H9 (cell line): ENCODE measurements around the gene FAM151A. TPM values are rescaled to one million over a fixed set of nuclear protein-coding genes. Genes with fewer than 3 reads are reported as not detected.

Experiments
- DNase-seq: peaks from one replicate; pipeline ENCODE4 v3.0.0-alpha.2; 2017
- H2AFZ ChIP-seq: one replicate; pipeline ENCODE4 v1.6.1; 2013; ENCODE audit warnings: mild to moderate bottlenecking, low read length, control low read depth, moderate library complexity
- H2AK5ac ChIP-seq: 2 replicates; pipeline ENCODE4 v1.6.1; 2013; ENCODE audit warnings: low read length, control low read depth, mixed read lengths; ENCODE audit not compliant: insufficient read length
- H2BK120ac ChIP-seq: one replicate; pipeline ENCODE4 v1.6.1; 2013; ENCODE audit warnings: low read depth, mild to moderate bottlenecking, low read length, control low read depth, inconsistent platforms; ENCODE audit not compliant: poor library complexity, severe bottlenecking
- H2BK12ac ChIP-seq: 2 replicates; pipeline ENCODE4 v1.6.1; 2013; ENCODE audit warnings: low read length, control low read depth, mixed read lengths, low read depth; ENCODE audit not compliant: insufficient read length
- H2BK15ac ChIP-seq: 2 replicates; pipeline ENCODE4 v1.6.1; 2013; ENCODE audit warnings: low read depth, low read length, control low read depth
- H2BK20ac ChIP-seq: one replicate; pipeline ENCODE4 v1.6.1; 2013; ENCODE audit warnings: low read depth, mild to moderate bottlenecking, low read length, control low read depth, inconsistent platforms; ENCODE audit not compliant: poor library complexity, severe bottlenecking
- H2BK5ac ChIP-seq: 2 replicates; pipeline ENCODE4 v1.6.1; 2013; ENCODE audit warnings: low read length, control low read depth, mixed read lengths; ENCODE audit not compliant: insufficient read length
- H3K14ac ChIP-seq: 2 replicates; pipeline ENCODE4 v1.6.1; 2013; ENCODE audit warnings: low read length, control low read depth; ENCODE audit not compliant: insufficient read depth
- H3K18ac ChIP-seq: 2 replicates; pipeline ENCODE4 v1.6.1; 2013; ENCODE audit warnings: low read depth, mild to moderate bottlenecking, mixed read lengths, low read length, control low read depth; ENCODE audit not compliant: insufficient read length
- H3K23ac ChIP-seq: 2 replicates; pipeline ENCODE4 v1.6.1; 2013; ENCODE audit warnings: low read length, control low read depth, mixed read lengths, low read depth; ENCODE audit not compliant: insufficient read length
- H3K23me2 ChIP-seq: 2 replicates; pipeline ENCODE4 v1.6.1; 2013; ENCODE audit warnings: low read depth, mild to moderate bottlenecking, mixed read lengths, low read length, control low read depth; ENCODE audit not compliant: insufficient read length, poor library complexity, severe bottlenecking
- H3K27ac ChIP-seq: 2 replicates; pipeline ENCODE4 v1.5.1; 2013; ENCODE audit warnings: low read length, control low read depth, mixed read lengths, low read depth; ENCODE audit not compliant: insufficient read length
- H3K27me3 ChIP-seq: 2 replicates; pipeline ENCODE4 v1.6.1; 2013; ENCODE audit warnings: low read length, control low read depth, inconsistent platforms; ENCODE audit not compliant: insufficient read depth
- H3K4ac ChIP-seq: 2 replicates; pipeline ENCODE4 v1.6.1; 2013; ENCODE audit warnings: low read depth, mild to moderate bottlenecking, control low read depth, inconsistent platforms, low read length, moderate library complexity
- H3K4me1 ChIP-seq: 2 replicates; pipeline ENCODE4 v1.6.1; 2013; ENCODE audit warnings: low read length, control low read depth, inconsistent platforms; ENCODE audit not compliant: insufficient read depth
- H3K4me2 ChIP-seq: 2 replicates; pipeline ENCODE4 v1.6.1; 2013; ENCODE audit warnings: low read length, control low read depth, mixed read lengths; ENCODE audit not compliant: insufficient read length, insufficient read depth
- H3K56ac ChIP-seq: 2 replicates; pipeline ENCODE4 v1.6.1; 2013; ENCODE audit warnings: low read depth, mild to moderate bottlenecking, mixed read lengths, low read length, control low read depth; ENCODE audit not compliant: insufficient read length
- H3K79me1 ChIP-seq: 2 replicates; pipeline ENCODE4 v1.6.1; 2013; ENCODE audit warnings: low read depth, mild to moderate bottlenecking, moderate library complexity, low read length, control low read depth, inconsistent platforms; ENCODE audit not compliant: insufficient read depth, poor library complexity, severe bottlenecking
- H3K79me2 ChIP-seq: 2 replicates; pipeline ENCODE4 v1.6.1; 2013; ENCODE audit warnings: low read length, control low read depth, inconsistent platforms; ENCODE audit not compliant: insufficient read depth
- H3K9ac ChIP-seq: 2 replicates; pipeline ENCODE4 v1.6.1; 2013; ENCODE audit warnings: low read length, control low read depth, mixed read lengths; ENCODE audit not compliant: insufficient read length; ENCODE audit errors: extremely low read depth
- H3K9me3 ChIP-seq: one replicate; pipeline ENCODE4 v1.6.1; 2013; ENCODE audit warnings: low read depth, low read length, inconsistent platforms; ENCODE audit not compliant: control insufficient read depth
- H3T11ph ChIP-seq: one replicate; pipeline ENCODE4 v1.6.1; 2013; ENCODE audit warnings: mild to moderate bottlenecking, low read length, control low read depth, inconsistent platforms
- H4K20me1 ChIP-seq: one replicate; pipeline ENCODE4 v1.6.1; 2013; ENCODE audit not compliant: control insufficient read depth, insufficient read length, insufficient read depth
- H4K5ac ChIP-seq: 2 replicates; pipeline ENCODE4 v1.6.1; 2013; ENCODE audit warnings: low read depth, mild to moderate bottlenecking, mixed read lengths, low read length, control low read depth; ENCODE audit not compliant: insufficient read length
- H4K8ac ChIP-seq: replicated peaks from 2 replicates; pipeline ENCODE4 v1.6.1; 2013; ENCODE audit warnings: low read length, control low read depth, mixed read lengths, low read depth; ENCODE audit not compliant: insufficient read length
- H4K91ac ChIP-seq: 2 replicates; pipeline ENCODE4 v1.6.1; 2013; ENCODE audit warnings: low read depth, mild to moderate bottlenecking, moderate library complexity, mixed read lengths, low read length, control low read depth; ENCODE audit not compliant: insufficient read length
- H3K27ac Mint-ChIP-seq, 3 experiments: 2 replicates in 2 of 3; 3 replicates in 1 of 3; pipeline ENCODE4 v1.8.0; 2020 to 2021; ENCODE audit warnings: mixed read lengths in 3 of 3, mild to moderate bottlenecking in 1 of 3, moderate library complexity in 1 of 3
- H3K27me3 Mint-ChIP-seq: 2 replicates; pipeline ENCODE4 v1.8.0; 2021; ENCODE audit warnings: low read depth, mild to moderate bottlenecking, moderate library complexity, mixed read lengths
- H3K36me3 Mint-ChIP-seq, 3 experiments: 2 replicates in 2 of 3; 3 replicates in 1 of 3; pipeline ENCODE4 v1.8.0; 2020 to 2021; ENCODE audit warnings: low read depth in 3 of 3, mixed read lengths in 3 of 3; ENCODE audit not compliant: insufficient read depth in 1 of 3
- H3K4me1 Mint-ChIP-seq, 2 experiments: 2 replicates each; pipeline ENCODE4 v1.8.0; 2020; ENCODE audit warnings: mixed read lengths in 2 of 2
- H3K4me3 Mint-ChIP-seq, 2 experiments: 2 replicates in 1 of 2; 3 replicates in 1 of 2; pipeline ENCODE4 v1.8.0; 2020 to 2021; ENCODE audit warnings: mild to moderate bottlenecking in 2 of 2, mixed read lengths in 2 of 2, moderate library complexity in 1 of 2
- H3K9me3 Mint-ChIP-seq, 2 experiments: 2 replicates in 1 of 2; 3 replicates in 1 of 2; pipeline ENCODE4 v1.8.0; 2020; ENCODE audit warnings: mild to moderate bottlenecking in 2 of 2, mixed read lengths in 2 of 2, moderate library complexity in 1 of 2
- WGBS: extraction: QIAGEN DNeasy Blood & Tissue Kit; methylation state at CpG from one replicate; pipeline ENCODE4 v1.1.7; 2013; ENCODE audit warnings: missing lambda C conversion rate, low lambda C conversion rate, mixed read lengths; ENCODE audit not compliant: insufficient read length; ENCODE audit errors: extremely low coverage; 5-methylcytosine and 5-hydroxymethylcytosine counted together
- total RNA-seq: library from RNA; stranded (reverse); gene quantifications from 2 replicates; pipeline ENCODE4 v1.2.1, GENCODE V29; 2021
- TF ChIP-seq, protein P1 (sequence below): fragments of 200-600 bp; sonication (generic); conservative IDR thresholded peaks from 3 replicates; pipeline ENCODE4 v1.8.0; 2021; ENCODE audit warnings: antibody characterized with exemption, mild to moderate bottlenecking

FAM151A gene
- total RNA-seq, 1 experiment from 2014 or later, result not detected

DNA sequence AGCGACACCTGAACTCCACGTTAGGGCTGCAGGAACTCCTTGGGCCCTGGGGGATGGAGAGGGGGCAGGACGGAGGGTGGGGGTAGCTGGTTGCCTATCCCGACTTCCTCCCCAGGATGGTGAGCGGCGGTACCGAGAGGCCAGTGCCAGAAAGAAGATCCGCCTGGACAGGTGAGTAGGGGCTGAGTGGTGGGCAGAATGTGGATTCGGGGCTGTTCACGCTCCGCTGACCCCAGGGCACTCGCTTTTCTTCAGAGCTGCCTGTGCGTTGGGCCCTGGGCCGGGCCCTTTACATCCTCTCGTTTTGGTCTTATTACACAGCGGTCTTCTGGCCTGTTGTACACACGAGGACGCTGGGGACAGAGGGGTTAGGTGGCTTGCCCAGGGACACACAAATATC lies 20.8 kb downstream of the FAM151A start:
- H3K36me3 Mint-ChIP-seq, result no peaks in the 10 kb centered on the region; a peak in 1 of 7 replicates
- DNase-seq, result no peak
- no peaks in the 10 kb centered on the region for H3K79me2 ChIP-seq
- H3T11ph ChIP-seq, result no peak overlapping the region
- H3K4ac ChIP-seq, result no peak overlapping the region
- no peaks in the 10 kb centered on the region for H3K9me3 ChIP-seq
- peaks cover 1% of the 10 kb centered on the region; the same call in 1 of the 2 replicates for H3K27me3 Mint-ChIP-seq
- no peak overlapping the region for H2BK5ac ChIP-seq
- TF ChIP-seq, protein P1, sequence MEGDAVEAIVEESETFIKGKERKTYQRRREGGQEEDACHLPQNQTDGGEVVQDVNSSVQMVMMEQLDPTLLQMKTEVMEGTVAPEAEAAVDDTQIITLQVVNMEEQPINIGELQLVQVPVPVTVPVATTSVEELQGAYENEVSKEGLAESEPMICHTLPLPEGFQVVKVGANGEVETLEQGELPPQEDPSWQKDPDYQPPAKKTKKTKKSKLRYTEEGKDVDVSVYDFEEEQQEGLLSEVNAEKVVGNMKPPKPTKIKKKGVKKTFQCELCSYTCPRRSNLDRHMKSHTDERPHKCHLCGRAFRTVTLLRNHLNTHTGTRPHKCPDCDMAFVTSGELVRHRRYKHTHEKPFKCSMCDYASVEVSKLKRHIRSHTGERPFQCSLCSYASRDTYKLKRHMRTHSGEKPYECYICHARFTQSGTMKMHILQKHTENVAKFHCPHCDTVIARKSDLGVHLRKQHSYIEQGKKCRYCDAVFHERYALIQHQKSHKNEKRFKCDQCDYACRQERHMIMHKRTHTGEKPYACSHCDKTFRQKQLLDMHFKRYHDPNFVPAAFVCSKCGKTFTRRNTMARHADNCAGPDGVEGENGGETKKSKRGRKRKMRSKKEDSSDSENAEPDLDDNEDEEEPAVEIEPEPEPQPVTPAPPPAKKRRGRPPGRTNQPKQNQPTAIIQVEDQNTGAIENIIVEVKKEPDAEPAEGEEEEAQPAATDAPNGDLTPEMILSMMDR, result no peak
- H3K4me3 Mint-ChIP-seq, result no peak overlapping the region
- no peak overlapping the region for H3K23ac ChIP-seq
- no peaks in the 10 kb centered on the region for H3K79me1 ChIP-seq
- no peak overlapping the region for H3K18ac ChIP-seq
- no peaks in the 10 kb centered on the region for H3K27me3 ChIP-seq
- no CpG with 5 or more reads among the region's 18 CpGs for WGBS
- no peak overlapping the region for H2BK12ac ChIP-seq
- no peak overlapping the region for H3K9ac ChIP-seq
- peaks cover 6 to 12% of the 10 kb centered on the region in 2 experiments for H3K4me1 Mint-ChIP-seq
- no peaks in the 10 kb centered on the region for H4K20me1 ChIP-seq
- H3K23me2 ChIP-seq, result no peaks in the 10 kb centered on the region
- no peak overlapping the region for H4K8ac ChIP-seq
- H3K14ac ChIP-seq, result no peak overlapping the region
- no peak overlapping the region for H4K5ac ChIP-seq
- no peak overlapping the region for H2BK120ac ChIP-seq
- no peak overlapping the region for H3K56ac ChIP-seq
- H2BK20ac ChIP-seq, result no peak overlapping the region
- H3K27ac Mint-ChIP-seq, result no peak overlapping the region; a peak in 1 of 7 replicates
- H3K27ac ChIP-seq, result no peak overlapping the region
- H2AFZ ChIP-seq, result no peak overlapping the region
- no peak overlapping the region for H4K91ac ChIP-seq
- no peaks in the 10 kb centered on the region; the same call in 1 of the 2 replicates for H3K4me1 ChIP-seq
- H3K4me2 ChIP-seq, result no peak overlapping the region
- H3K9me3 Mint-ChIP-seq, result no peaks in the 10 kb centered on the region; a peak in 1 of 5 replicates
- no peak overlapping the region for H2AK5ac ChIP-seq
- no peak overlapping the region for H2BK15ac ChIP-seq
